Inferior parietal cortex (tissue), 1 donor: ENCODE data around the gene NBAS.

ENCODE experiments used
- DNase-seq: peaks from one replicate; pipeline ENCODE4 v3.0.0-alpha.2; 2016; ENCODE audit errors: extremely low spot score

The NBAS gene

DNA sequence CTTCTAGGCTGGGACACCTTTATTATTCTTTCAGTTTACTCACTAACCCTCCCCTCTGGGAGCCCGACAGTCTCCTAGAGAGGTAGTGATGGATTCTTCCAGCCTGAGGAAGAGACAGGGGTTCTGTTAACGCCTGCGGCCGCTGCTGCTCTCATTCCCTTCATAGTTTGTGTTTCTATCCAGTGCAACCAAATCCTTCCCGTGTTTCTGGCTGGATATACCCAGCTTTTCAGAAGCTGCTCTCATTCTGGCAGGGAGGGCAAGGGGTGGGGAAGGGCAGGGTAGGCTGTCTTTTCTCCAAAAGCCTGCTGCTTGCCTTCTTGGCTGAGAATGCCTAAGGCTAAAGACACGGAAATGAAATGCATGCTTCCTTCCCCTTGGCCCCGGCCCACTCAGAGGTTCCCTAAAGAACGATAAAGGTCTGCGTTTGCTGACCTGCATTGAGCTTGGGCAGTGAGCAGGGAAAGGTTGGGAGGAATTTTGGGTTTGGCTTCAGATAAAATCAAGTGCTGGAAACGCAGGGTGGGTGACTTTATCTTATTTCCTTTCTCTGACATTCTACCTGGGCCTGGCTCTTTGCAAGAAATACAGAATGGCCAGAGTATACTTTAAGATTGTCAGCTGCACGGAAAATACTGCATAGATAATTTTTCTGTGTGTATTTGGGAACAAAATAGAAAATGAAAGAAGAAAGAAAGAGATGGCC, 390.9 kb downstream of the NBAS start:
- DNase-seq: no peak

- no peak for DNase-seq
These were observed 391.6 kb downstream of the NBAS start for GRCh38 chr2:15169326-15170069.

- no peak for DNase-seq
These were observed 393.0 kb downstream of the NBAS start for GRCh38 chr2:15168116-15168515.

DNA sequence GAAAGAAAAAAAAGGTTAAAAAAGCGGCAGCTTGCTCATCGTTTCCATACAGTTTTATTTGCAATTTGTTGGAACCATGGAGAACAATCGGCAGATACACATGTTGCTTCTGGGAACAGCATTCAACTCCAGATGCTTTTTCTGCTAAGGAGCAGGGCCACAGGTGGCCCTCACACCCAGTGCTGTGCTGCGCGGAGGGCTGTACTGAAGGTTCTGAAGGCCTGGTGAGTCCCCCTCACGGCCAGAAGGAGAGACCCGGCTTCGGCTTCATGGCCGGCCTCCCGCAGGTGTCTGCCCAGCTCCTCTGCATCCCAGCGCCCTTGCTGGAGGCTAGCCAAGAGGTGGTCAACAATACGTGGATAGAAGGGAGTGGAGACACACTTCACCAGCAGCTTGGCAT, 394.3 kb downstream of the NBAS start:
- no peak for DNase-seq

GRCh38 chr2:15163326-15163725, 397.8 kb downstream of the NBAS start:
- DNase-seq: no peak

DNA sequence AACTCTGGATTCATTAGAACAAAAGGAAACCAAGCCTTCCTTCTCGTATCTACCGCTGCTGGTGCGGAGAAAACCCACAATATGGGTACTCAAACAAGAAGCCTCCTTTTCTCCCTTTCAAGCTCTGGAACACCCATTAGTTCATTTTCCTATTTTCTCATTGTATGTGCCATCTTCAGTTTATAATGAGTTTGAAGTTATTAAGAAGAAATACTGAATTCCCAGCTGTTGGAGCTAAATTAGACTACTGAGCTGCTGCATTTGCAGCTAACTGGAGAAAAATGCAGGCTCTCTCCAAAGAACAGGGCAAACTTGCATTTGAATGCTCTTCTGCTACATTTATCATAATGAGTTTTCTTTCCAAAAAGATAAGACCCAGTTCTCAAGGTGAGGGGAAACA, 398.5 kb downstream of the NBAS start:
- DNase-seq: no peak

DNA sequence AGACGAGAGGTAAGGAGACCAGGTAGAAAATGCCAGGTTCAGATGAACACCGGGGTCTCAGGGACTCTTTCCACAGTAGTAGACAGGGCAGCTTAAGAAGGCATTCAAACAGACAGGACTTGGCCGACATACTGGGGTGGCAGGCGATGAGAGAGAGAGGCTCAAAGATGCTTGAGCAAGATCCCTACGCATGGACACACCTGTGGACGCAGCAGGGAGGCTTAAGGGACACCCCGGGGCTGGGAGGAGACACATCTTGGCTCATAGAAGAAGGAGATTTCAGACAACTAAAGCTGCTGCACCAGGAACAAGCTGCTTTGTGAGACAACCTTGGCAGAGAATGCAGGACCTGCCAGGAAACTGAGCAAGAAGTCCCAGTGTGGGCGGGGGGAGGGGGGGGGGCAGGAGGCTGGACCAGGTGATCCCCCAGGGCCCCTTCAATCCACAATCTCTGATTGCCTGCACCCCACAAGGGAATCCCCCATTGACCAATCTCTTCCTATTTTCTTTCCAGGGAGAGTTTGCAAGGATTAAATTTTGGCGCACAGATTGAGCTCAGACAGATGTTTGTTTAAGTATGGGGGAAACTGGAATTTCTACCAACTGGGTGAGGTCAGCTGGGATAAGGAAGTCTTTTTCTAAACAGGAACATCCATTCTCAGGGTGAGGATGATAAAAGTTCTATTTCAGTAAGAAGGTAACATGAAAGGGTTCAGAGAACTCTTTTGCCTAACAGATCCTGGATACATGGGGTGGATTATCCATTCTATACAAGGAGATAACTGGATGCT, 400.7 kb downstream of the NBAS start:
- DNase-seq: no peak

GRCh38 chr2:15159751-15160177, 401.4 kb downstream of the NBAS start:
- peak; percentile 83 for DNase-seq

DNA sequence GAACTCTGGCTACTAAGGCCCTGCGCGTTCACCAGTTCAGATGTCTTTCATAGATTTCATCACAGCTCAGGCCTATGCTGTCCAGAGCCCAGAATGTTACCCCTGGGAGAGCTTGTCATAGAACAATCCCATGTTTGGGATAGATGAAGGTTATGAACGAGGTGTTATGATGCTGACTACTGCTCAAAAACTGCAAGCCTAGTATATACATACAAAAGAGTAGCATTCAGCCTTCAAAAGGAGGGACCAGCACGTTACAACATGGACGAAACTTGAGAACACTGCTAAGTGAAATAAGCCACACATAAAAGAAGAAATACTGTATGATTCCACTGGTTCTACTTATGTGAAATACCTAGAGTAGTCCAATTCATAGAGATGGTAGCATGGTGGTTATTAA, 401.9 kb downstream of the NBAS start:
- no peak for DNase-seq

DNA sequence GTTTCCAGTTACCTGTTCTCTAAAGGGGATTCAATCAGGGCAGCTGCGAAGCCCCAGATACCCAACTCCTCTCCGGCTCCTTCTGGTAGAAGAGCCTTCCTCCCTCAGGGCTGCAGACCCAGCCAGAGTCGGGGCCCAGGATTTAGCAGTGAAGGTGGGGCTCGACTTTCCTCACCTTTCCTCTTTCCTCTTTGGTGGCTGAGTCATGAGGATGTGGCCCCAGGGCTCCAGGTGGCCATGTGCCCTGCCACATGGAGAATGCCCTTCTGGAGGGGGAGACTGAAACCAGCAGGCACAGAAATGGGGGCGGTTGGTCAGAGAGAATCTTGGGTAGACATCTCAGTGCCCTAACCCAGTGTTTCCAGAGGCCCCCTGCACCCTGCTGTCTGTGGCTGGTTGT, 402.6 kb downstream of the NBAS start:
- no peak for DNase-seq

DNA sequence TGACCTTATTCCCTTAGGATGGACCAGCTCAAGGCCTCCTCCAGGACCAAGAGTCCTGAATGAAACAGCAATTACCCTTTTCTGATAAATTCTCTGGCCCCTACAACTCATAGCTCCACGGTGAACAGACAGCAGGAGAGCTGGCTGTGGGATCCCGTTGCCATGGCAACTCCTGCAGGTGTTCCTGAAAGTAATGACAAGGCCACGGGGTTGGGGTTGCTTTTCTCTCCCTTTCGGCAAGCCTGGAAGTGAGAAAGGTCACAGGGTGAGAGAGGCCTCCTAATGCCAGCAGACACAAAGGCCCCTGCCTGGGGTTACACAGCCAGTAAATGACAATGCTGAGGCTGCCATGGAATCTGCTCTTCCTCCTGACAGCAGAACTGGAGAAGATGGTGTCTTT, 403.0 kb downstream of the NBAS start:
- no peak for DNase-seq

GRCh38 chr2:15155959-15156574, 405.1 kb downstream of the NBAS start:
- no peak for DNase-seq

DNA sequence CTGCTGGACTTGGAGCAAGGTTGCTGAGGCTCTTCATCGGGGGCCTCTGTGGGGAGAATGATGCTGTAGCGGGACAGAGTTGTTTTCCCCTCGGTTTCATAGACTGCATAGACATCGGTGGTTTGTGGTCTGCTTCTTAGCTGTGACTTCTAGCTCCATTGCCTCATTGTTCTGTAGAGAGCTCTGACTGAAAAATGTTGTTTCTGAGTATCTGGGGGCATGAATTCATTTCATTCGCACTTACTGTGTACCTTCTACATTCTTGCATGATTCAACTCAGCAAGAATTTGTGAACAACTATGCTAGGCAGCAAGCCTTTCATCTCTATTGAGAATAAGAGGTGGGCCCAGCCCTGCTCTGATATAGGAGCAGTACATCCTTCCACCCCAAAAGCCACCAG, 406.8 kb downstream of the NBAS start:
- DNase-seq: no peak

- DNase-seq: no peak
These were observed 408.8 kb downstream of the NBAS start for GRCh38 chr2:15152382-15152781.

GRCh38 chr2:15149063-15149462, 412.1 kb downstream of the NBAS start:
- no peak for DNase-seq

- no peak for DNase-seq
These were observed 413.5 kb downstream of the NBAS start for GRCh38 chr2:15147591-15147990.

GRCh38 chr2:15146960-15147359, 414.2 kb downstream of the NBAS start:
- no peak for DNase-seq

GRCh38 chr2:15145919-15146318, 415.2 kb downstream of the NBAS start:
- DNase-seq: no peak

- no peak for DNase-seq
These were observed 415.9 kb downstream of the NBAS start for GRCh38 chr2:15145046-15145817.

GRCh38 chr2:15142069-15142689, 419.0 kb downstream of the NBAS start:
- DNase-seq: no peak

- no peak for DNase-seq
These were observed 419.9 kb downstream of the NBAS start for GRCh38 chr2:15141211-15141610.
